HL-60 (cell line): ENCODE data around the gene PTTG2.

Experiments used
- CTCF ChIP-seq: IDR thresholded peaks from one replicate; pipeline ENCODE4 v1.5.1; 2011; ENCODE audit warnings: low read length, control low read depth, inconsistent platforms; ENCODE audit not compliant: insufficient read depth
- GABPA ChIP-seq: IDR thresholded peaks from 2 replicates; pipeline ENCODE4 v1.6.1; 2012; ENCODE audit warnings: low read depth
- POLR2AphosphoS5 ChIP-seq: IDR thresholded peaks from 2 replicates; pipeline ENCODE4 v1.6.1; 2012; ENCODE audit warnings: low read depth
- SPI1 ChIP-seq: IDR thresholded peaks from 2 replicates; pipeline ENCODE4 v1.6.1; 2012; ENCODE audit warnings: low read depth, mild to moderate bottlenecking, borderline replicate concordance

GRCh38 chr4:37995299-37995821 lies 35.2 kb downstream of the PTTG2 start:
- TF ChIP-seq GABPA (no peak), POLR2AphosphoS5 (no peak), CTCF (no peak), SPI1 (no peak)
